Breast epithelium (tissue), 3 donors: ENCODE results near the gene CAMK2B.

Experiments
- CTCF ChIP-seq, 3 donors: fragments of 450-650 bp; IDR thresholded peaks; one replicate each; pipeline ENCODE4 v1.5.1; 2016 to 2017; ENCODE audit warnings: antibody characterized with exemption in 3 of 3, mild to moderate bottlenecking in 3 of 3, moderate library complexity in 3 of 3
- POLR2A ChIP-seq: fragments of 450-650 bp; IDR thresholded peaks from one replicate; pipeline ENCODE4 v1.6.1; 2016; ENCODE audit warnings: antibody characterized with exemption, mild to moderate bottlenecking, moderate library complexity

GRCh38 chr7:44263326-44264082 lies 61.9 kb downstream of the CAMK2B start:
- TF ChIP-seq POLR2A (no peak), CTCF (IDR thresholded peaks at IDR 0.05) (no peak)
